Measurements from ENCODE around the gene JAG1.

GRCh38 chr20:10603971-10604864 lies 69.6 kb downstream of the JAG1 start:
- TF ChIP-seq CTCF (IDR thresholded peaks at IDR 0.05) = no peak
- TF ChIP-seq POLR2A (IDR thresholded peaks at IDR 0.05) = no peak
